HG03196 (cell line): ENCODE data around the gene CR1.
"Not testable (repeated sequence)": the region's sequence is repeated elsewhere in the genome, so short reads cannot be mapped to it uniquely, and the experiment has no call there.

ENCODE experiments used
- ATAC-seq: cut with Tn5 transposase; IDR thresholded peaks from one replicate; pipeline ENCODE4 v1.9.1; 2021; ENCODE audit not compliant: unreplicated experiment

CR1 gene

GRCh38 chr1:207669528-207670009 is 173.6 kb downstream of the CR1 start:
- no peak for ATAC-seq

DNA sequence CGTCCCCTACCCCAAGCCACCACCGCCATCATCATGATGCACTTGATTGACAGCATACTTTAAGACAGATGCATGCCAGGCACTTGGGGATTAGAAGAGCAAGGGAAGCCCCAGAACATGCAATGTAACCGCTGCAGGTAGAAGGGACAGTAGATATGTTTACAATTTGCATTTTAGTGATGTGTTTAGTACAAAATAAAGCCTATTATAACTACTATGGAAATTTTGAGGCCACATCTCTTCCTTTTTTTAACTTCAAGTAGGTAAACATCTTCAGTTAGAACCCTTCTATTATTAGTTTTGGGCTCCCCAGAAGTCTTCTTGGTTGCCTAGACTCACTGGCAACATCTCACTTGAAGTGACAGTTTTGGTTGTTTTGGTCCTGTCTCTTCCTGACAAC is 174.2 kb downstream of the CR1 start:
- ATAC-seq = no peak

DNA sequence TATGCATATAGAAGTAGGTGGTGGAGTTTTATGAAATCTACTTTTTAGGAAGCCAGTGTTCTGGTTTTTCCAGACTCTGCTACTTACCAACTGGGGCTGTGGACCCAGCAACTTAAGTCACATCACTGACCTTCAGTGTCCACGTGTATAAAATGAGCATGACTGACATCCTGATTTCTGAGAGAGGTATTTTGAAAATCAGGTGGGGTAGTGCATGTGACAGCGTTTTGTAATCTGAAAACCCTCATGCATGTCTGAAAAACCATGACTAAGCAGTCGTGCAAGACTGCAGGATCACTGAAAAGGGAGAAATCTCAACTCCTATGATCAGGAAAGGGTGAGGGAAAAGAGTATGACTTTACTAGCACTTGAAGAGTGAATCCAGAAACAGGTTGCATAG is 175.0 kb downstream of the CR1 start:
- ATAC-seq = no peak

DNA sequence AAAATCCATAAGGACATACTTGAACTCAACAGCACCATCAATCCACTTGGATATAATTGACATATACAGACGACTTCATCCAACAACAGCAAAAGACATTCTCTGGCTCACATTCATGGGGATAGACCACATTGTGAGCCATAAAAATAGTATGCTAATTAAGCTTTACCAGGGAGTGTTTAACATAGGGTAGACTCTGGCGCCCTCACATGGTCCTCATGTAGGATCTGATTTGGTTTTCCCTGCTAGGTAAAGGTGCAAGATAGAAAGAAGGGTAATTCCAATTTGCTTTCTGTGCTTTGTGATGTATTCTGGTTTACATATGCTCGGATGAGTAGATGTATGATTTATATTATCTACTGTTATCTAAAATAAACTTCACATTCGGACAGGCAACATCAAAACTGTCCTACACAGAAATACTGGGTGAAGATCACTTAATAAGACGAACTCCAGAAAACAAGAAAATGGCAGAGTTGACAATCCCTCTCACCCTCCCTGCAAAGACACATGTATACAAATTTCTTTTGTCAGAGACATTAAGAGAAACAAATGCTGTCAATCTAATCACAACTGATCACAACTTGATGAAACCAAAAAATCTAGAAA is 176.7 kb downstream of the CR1 start:
- ATAC-seq = no peak

DNA sequence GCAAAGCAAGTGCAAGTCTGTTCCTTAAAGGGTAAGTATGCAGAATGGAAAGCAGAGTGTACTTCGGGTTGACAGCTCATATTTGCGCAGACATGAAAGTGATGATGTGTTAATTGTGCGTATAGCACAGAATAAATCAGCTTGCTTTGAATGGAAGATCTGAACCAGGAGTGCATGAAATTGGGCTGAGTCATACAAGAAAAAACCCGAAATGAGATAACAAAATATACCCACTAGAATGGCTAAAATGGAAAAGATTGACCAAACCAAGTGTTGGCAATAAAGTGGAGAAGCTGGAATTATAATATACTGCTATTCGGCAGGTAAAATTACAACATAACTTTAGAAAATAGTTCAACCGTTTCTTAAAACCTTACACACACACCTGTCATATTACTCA is 177.4 kb downstream of the CR1 start:
- ATAC-seq = no peak

DNA sequence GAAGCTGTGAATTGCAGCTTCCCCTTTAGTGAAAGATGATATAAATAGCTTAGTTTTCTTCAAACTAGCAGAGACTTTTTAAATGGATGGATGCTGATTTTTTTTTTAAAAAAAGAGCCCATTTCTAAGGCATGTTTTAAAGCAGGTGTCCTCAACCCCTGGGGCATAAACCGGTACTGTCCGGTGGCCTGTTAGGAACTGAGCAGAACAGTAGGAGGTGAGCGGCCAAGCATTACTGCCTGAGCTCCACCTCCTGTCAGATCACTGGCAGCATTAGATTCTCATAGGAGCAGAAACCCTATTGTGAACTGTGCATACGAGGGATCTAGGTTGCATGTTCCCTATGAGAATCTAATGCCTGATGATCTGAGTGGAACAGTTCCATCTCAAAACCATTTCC is 180.2 kb downstream of the CR1 start:
- no peak for ATAC-seq

DNA sequence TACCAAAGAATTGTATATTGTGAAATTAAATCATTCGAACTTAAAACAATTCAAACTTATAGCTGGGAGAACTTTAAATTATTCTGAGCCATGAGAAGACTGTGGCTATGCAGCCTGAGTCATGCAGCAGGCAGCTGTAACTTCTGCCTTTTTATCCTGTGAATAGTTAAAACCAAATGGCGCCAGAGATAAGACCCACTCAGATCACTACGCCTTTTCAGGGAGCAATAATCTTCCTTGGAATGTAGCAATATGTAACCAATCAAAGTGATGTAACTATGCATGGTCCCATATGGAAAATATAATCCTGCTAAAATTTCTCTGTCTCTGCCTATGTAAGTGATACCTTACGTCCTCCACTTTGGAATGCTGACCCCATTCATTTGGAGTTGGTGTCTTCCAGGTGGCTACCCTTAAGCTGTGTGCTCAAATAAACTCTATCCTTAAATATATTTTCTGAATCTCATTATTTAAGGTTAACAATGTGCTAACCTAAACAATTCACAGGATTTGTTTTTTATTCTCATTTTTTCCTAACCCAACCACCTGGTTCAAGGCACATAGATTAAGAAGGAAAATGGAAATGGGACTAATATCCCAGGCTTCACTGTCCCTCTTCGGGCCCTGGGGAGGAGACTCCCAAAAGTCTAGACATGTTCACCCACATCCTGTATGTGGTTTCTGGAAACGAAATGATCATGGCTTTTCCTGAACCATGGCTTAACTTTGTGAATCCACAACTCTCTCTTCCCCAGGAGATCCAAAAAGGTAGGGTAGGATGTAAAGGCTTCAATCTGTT is 184.8 kb downstream of the CR1 start:
- not testable (repeated sequence) for ATAC-seq

- ATAC-seq = not testable (repeated sequence)
These were observed 187.0 kb downstream of the CR1 start for GRCh38 chr1:207682872-207683434.

DNA sequence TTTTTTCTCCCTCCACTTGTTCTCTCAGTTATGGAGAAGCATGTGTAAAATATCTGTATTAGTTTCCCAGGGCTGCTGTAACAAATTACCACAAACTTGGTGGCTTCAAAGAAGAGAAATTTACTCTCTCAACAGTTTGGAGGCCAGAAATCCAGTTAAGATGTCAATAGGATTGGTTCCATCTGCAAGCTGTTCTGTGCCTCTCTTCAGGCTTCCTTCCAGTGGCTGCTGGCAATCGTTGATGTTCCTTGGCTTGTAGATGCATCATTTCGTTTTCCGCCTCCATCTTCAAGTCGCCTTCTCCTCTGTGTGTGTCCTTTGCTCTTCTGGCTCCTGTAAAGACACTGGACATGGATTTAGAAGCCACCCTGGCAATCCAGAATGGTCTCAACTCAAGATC is 194.6 kb downstream of the CR1 start:
- ATAC-seq = not testable (repeated sequence)

GRCh38 chr1:207691010-207691409 is 195.1 kb downstream of the CR1 start:
- ATAC-seq = no peak
